ENCODE data around the gene CYP3A5.
"Not testable (repeated sequence)": the region's sequence is repeated elsewhere in the genome, so short reads cannot be mapped to it uniquely, and the experiment has no call there.

CYP3A5 gene

GRCh38 chr7:99685129-99685758 lies 5.4 kb upstream of the CYP3A5 start:
- DNase-seq (ENCODE audit: low read depth) = no peak

GRCh38 chr7:99679032-99679399 lies 780 bp downstream of the CYP3A5 start:
- DNase-seq (ENCODE audit: low read depth) = no peak

- no peak for DNase-seq (ENCODE audit: low read depth)
Observed at GRCh38 chr7:99677648-99678045, 2.1 kb downstream of the CYP3A5 start.

- no peak for DNase-seq (ENCODE audit: low read depth)
Observed at GRCh38 chr7:99677013-99677647, 2.7 kb downstream of the CYP3A5 start.

GRCh38 chr7:99674995-99675742 lies 4.6 kb downstream of the CYP3A5 start:
- no peak for DNase-seq (ENCODE audit: low read depth)

GRCh38 chr7:99672573-99672972 lies 7.2 kb downstream of the CYP3A5 start:
- DNase-seq (ENCODE audit: low read depth) = no peak

GRCh38 chr7:99669782-99670181 lies 10.0 kb downstream of the CYP3A5 start:
- no peak for DNase-seq (ENCODE audit: low read depth)

GRCh38 chr7:99668541-99668940 lies 11.3 kb downstream of the CYP3A5 start:
- no peak for DNase-seq (ENCODE audit: low read depth)

GRCh38 chr7:99667179-99667578 lies 12.6 kb downstream of the CYP3A5 start:
- DNase-seq (ENCODE audit: low read depth) = no peak

- no peak for DNase-seq (ENCODE audit: low read depth)
Observed at GRCh38 chr7:99666013-99666395, 13.8 kb downstream of the CYP3A5 start.

- no peak for DNase-seq (ENCODE audit: low read depth)
Observed at GRCh38 chr7:99665312-99666012, 14.3 kb downstream of the CYP3A5 start.

GRCh38 chr7:99657879-99658278 lies 21.9 kb downstream of the CYP3A5 start:
- DNase-seq (ENCODE audit: low read depth) = not testable (repeated sequence)

GRCh38 chr7:99654626-99655025 lies 25.2 kb downstream of the CYP3A5 start:
- DNase-seq (ENCODE audit: low read depth) = not testable (repeated sequence)

GRCh38 chr7:99653754-99654153 lies 26.0 kb downstream of the CYP3A5 start:
- DNase-seq (ENCODE audit: low read depth) = no peak

- DNase-seq (ENCODE audit: low read depth) = not testable (repeated sequence)
Observed at GRCh38 chr7:99653269-99653668, 26.5 kb downstream of the CYP3A5 start.

- no peak for DNase-seq (ENCODE audit: low read depth)
Observed at GRCh38 chr7:99652671-99653070, 27.1 kb downstream of the CYP3A5 start.

- DNase-seq (ENCODE audit: low read depth) = no peak
Observed at GRCh38 chr7:99651290-99651689, 28.5 kb downstream of the CYP3A5 start.

GRCh38 chr7:99648843-99649242 lies 31.0 kb downstream of the CYP3A5 start:
- DNase-seq (ENCODE audit: low read depth) = no peak

- no peak for DNase-seq (ENCODE audit: low read depth)
Observed at GRCh38 chr7:99645590-99645989, 34.2 kb downstream of the CYP3A5 start.

GRCh38 chr7:99644431-99644830 lies 35.4 kb downstream of the CYP3A5 start:
- no peak for DNase-seq (ENCODE audit: low read depth)

- no peak for DNase-seq (ENCODE audit: low read depth)
Observed at GRCh38 chr7:99643464-99643863, 36.3 kb downstream of the CYP3A5 start.

GRCh38 chr7:99642027-99642426 lies 37.8 kb downstream of the CYP3A5 start:
- no peak for DNase-seq (ENCODE audit: low read depth)

GRCh38 chr7:99639267-99639666 lies 40.5 kb downstream of the CYP3A5 start:
- no peak for DNase-seq (ENCODE audit: low read depth)

All from activated gamma-delta T cell treated with anti-CD3 and anti-CD28 coated beads, Interleukin-2, amount 50 U/mL, for 16 hours (primary cell).